Activated CD8-positive, alpha-beta T cell treated with anti-CD3 and anti-CD28 coated beads, Interleukin-2, amount 10 ng/mL, durations not matched to agents 7 days and 5 days (primary cell): ENCODE data around the gene PCDHGA1. TPM values are rescaled to one million over a fixed set of nuclear protein-coding genes. Genes with fewer than 3 reads are reported as not detected.

Experiments
- ATAC-seq: fragments of 150-1000 bp; cut with Tn5 transposase; one replicate; pipeline ENCODE4 v1.10.0; 2021; ENCODE audit warnings: moderate library complexity
- CTCF ChIA-PET: fragments of 350-600 bp; sonication (Branson Sonifier 250); formaldehyde crosslinking; loops from one replicate; lab custom pipeline; 2021; ENCODE audit warnings: antibody characterized with exemption; lab: Charles Lee
- POLR2A ChIA-PET: fragments of 350-600 bp; sonication (Branson Sonifier 250); formaldehyde crosslinking; loops from one replicate; lab custom pipeline; 2021; ENCODE audit warnings: antibody characterized with exemption; lab: Charles Lee
- DNase-seq: peaks from one replicate; pipeline ENCODE4 v3.0.0-alpha.2; 2020
- H3K27ac Mint-ChIP-seq: one replicate; pipeline ENCODE4 v1.8.0; 2021; ENCODE audit warnings: mild to moderate bottlenecking, mixed read lengths
- H3K27me3 Mint-ChIP-seq: one replicate; pipeline ENCODE4 v1.8.0; 2021; ENCODE audit warnings: low read depth, mixed read lengths
- H3K36me3 Mint-ChIP-seq: one replicate; pipeline ENCODE4 v1.8.0; 2021; ENCODE audit warnings: low read depth, mixed read lengths
- H3K4me1 Mint-ChIP-seq: one replicate; pipeline ENCODE4 v1.8.0; 2021; ENCODE audit warnings: low read depth, mixed read lengths
- H3K4me3 Mint-ChIP-seq: one replicate; pipeline ENCODE4 v1.8.0; 2021; ENCODE audit warnings: mild to moderate bottlenecking, mixed read lengths
- H3K9me3 Mint-ChIP-seq: one replicate; pipeline ENCODE4 v1.8.0; 2022; ENCODE audit warnings: mixed read lengths; ENCODE audit not compliant: insufficient read depth
- total RNA-seq, 2 experiments: library from RNA; stranded (reverse); gene quantifications; one replicate each; pipeline ENCODE4 v1.2.3, GENCODE V29; 2021

Gene PCDHGA1
- total RNA-seq, 2 experiments from 2014 or later, result not detected

DNA sequence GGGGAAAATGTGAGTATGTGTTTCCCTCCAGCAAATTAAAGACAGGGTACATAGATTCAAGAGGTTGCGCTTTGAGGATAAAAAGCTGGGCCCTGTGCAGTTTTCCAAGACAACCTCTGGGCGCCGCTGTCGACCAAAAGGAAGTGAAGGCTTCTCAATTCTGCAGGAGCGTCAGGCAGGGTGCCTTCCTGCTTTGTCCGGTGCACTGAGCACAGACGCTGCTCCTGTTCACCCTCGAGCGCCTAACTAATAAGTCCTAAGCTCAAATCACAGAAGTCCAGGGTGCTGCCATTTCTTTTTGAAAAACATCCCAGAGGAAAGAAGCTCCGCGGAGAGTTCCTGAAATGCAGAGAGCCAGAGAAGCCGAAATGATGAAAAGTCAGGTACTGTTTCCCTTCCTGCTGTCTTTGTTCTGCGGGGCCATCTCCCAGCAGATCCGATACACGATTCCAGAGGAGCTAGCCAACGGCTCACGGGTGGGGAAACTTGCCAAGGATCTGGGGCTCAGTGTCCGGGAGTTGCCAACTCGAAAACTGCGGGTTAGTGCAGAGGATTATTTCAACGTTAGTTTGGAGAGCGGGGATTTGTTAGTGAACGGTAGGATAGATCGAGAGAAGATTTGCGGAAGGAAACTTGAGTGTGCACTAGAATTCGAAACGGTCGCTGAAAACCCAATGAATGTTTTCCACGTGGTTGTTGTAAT, 19.8 kb downstream of the PCDHGA1 start, which contains the start of gene PCDHGB1:
Gene PCDHGB1, plus strand, starts transcription at position 183 of the 703 bp plus-strand sequence. Its CDS starts 162 bp downstream, at position 345.
- DNase-seq (peak; percentile 58), ATAC-seq (no peak)
- Mint-ChIP-seq H3K36me3 (peaks cover 4% of the 10 kb centered on the region), H3K4me3 (peak within 1 kb of the TSS; percentile 22), H3K9me3 (peaks cover 10% of the 10 kb centered on the region), H3K27me3 (peaks cover 17% of the 10 kb centered on the region), H3K27ac (no peak within 1 kb of the TSS), H3K4me1 (no peaks in the 10 kb centered on the region)
- ChIA-PET CTCF (interaction anchor here (0.8 to 2.8 kb wide), 10 partner anchors 10 to 217 kb away, joined by 3 to 8 read pairs (median 6); partner anchors contain the start of genes PCDHB14, PCDHGA11, PCDHGB2 and PCDHGB3), POLR2A (no interaction called here)

DNA sequence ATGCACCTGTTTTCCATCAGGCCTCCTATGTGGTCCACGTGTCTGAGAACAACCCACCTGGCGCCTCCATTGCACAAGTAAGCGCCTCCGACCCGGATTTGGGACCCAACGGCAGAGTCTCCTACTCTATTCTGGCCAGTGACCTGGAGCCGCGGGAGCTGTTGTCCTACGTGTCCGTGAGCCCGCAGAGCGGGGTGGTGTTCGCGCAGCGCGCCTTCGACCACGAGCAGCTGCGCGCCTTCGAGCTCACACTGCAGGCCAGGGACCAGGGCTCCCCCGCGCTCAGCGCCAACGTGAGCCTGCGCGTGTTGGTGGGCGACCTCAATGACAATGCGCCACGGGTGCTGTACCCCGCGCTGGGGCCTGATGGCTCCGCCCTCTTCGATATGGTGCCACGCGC, 21.3 kb downstream of the PCDHGA1 start:
- H3K27me3 Mint-ChIP-seq, result peaks cover 24% of the 10 kb centered on the region
- H3K4me1 Mint-ChIP-seq, result no peaks in the 10 kb centered on the region
- ChIA-PET CTCF (interaction anchor here (2.7 kb wide), 1 partner anchor 8 kb away, joined by 8 read pairs; the partner anchor contains the start of gene PCDHGB2), POLR2A (no interaction called here)
- H3K9me3 Mint-ChIP-seq, result peaks cover 5% of the 10 kb centered on the region
- DNase-seq, result no peak
- no peaks in the 10 kb centered on the region for H3K36me3 Mint-ChIP-seq
- ATAC-seq, result no peak
- no peak overlapping the region for H3K27ac Mint-ChIP-seq
- H3K4me3 Mint-ChIP-seq, result no peak overlapping the region

- ATAC-seq, result no peak
- Mint-ChIP-seq H3K27ac (no peak within 1 kb of the TSS), H3K9me3 (peaks cover 6% of the 10 kb centered on the region), H3K27me3 (peaks cover 31% of the 10 kb centered on the region), H3K36me3 (no peaks in the 10 kb centered on the region), H3K4me1 (peaks cover 2% of the 10 kb centered on the region), H3K4me3 (no peak within 1 kb of the TSS)
- CTCF ChIA-PET, result interaction anchor here (1.0 to 2.0 kb wide), 7 partner anchors 22 to 523 kb away, joined by 3 to 11 read pairs (median 4); partner anchors contain the start of genes PCDHGA10 and TAF7
- POLR2A ChIA-PET, result no interaction called here
- DNase-seq, result no peak
Observed at GRCh38 chr5:141354900-141355469, 24.7 kb downstream of the PCDHGA1 start, which contains the start of gene PCDHGA4. PCDHGA4 (plus strand) TSS chr5:141355021; CDS start chr5:141355108, 87 bp downstream.

- H3K27me3 Mint-ChIP-seq, result peaks cover 28% of the 10 kb centered on the region
- POLR2A ChIA-PET, result no interaction called here
- H3K36me3 Mint-ChIP-seq, result peaks cover 5% of the 10 kb centered on the region
- H3K4me1 Mint-ChIP-seq, result peaks cover 2% of the 10 kb centered on the region
- no peak overlapping the region for H3K4me3 Mint-ChIP-seq
- ATAC-seq (no peak), DNase-seq (no peak)
- H3K27ac Mint-ChIP-seq, result no peak overlapping the region
- CTCF ChIA-PET, result interaction anchor here (1.1 to 2.0 kb wide), 6 partner anchors 22 to 208 kb away, joined by 4 to 11 read pairs (median 4); partner anchors contain the start of genes PCDHGA10 and TAF7
- peaks cover 12% of the 10 kb centered on the region for H3K9me3 Mint-ChIP-seq
Observed at GRCh38 chr5:141355641-141356040, 25.3 kb downstream of the PCDHGA1 start.

DNA sequence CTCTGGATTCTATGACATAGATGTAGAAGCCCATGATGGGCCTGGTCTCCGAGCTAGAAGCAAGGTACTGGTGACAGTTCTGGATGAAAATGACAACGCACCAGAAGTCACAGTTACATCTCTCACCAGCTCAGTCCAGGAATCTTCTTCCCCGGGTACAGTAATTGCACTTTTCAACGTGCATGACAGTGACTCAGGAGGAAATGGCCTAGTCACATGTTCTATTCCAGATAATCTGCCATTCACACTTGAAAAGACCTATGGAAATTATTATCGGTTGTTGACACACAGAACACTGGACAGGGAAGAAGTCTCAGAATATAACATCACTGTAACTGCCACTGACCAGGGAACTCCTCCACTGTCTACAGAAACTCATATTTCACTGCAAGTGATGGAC, 25.8 kb downstream of the PCDHGA1 start:
- peaks cover 31% of the 10 kb centered on the region for H3K27me3 Mint-ChIP-seq
- H3K36me3 Mint-ChIP-seq, result peaks cover 10% of the 10 kb centered on the region
- CTCF ChIA-PET, result interaction anchor here (1.1 to 2.0 kb wide), 4 partner anchors 23 to 208 kb away, joined by 4 to 11 read pairs (median 6); partner anchors contain the start of gene TAF7
- no peak for DNase-seq
- H3K4me3 Mint-ChIP-seq, result no peak overlapping the region
- H3K9me3 Mint-ChIP-seq, result peaks cover 17% of the 10 kb centered on the region
- H3K4me1 Mint-ChIP-seq, result peaks cover 2% of the 10 kb centered on the region
- ATAC-seq, result no peak
- H3K27ac Mint-ChIP-seq, result no peak overlapping the region
- POLR2A ChIA-PET, result no interaction called here

DNA sequence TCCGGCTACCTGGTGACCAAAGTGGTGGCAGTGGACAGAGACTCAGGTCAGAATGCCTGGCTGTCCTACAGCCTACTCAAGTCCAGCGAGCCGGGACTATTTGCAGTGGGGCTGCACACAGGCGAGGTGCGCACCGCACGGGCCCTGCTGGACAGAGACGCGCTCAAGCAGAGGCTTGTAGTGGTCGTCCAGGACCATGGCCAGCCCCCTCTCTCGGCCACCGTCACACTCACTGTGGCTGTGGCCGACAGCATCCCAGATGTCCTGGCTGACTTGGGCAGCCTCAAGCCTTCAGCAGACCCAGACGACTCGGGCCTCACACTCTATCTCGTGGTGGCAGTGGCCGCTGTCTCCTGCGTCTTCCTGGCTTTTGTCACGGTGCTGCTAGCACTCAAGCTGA, 26.6 kb downstream of the PCDHGA1 start:
- Mint-ChIP-seq H3K4me1 (peaks cover 2% of the 10 kb centered on the region), H3K27ac (no peak overlapping the region), H3K36me3 (peaks cover 13% of the 10 kb centered on the region), H3K9me3 (peaks cover 22% of the 10 kb centered on the region), H3K4me3 (no peak overlapping the region), H3K27me3 (peaks cover 30% of the 10 kb centered on the region)
- DNase-seq (no peak), ATAC-seq (no peak)
- ChIA-PET CTCF (no interaction called here), POLR2A (no interaction called here)

- CTCF ChIA-PET, result interaction anchor here (0.7 to 1.6 kb wide), 12 partner anchors 10 to 204 kb away, joined by 3 to 8 read pairs (median 4); partner anchors contain the start of genes PCDHGA10, PCDHGA12, PCDHGA3 and PCDHGB1
- Mint-ChIP-seq H3K4me1 (peaks cover 2% of the 10 kb centered on the region), H3K27me3 (peaks cover 44% of the 10 kb centered on the region), H3K36me3 (peaks cover 29% of the 10 kb centered on the region), H3K9me3 (peaks cover 38% of the 10 kb centered on the region), H3K4me3 (peak within 1 kb of the TSS; percentile 54), H3K27ac (no peak within 1 kb of the TSS)
- ATAC-seq (peak; percentile 55), DNase-seq (peak; percentile 36)
- POLR2A ChIA-PET, result no interaction called here
Observed at GRCh38 chr5:141359790-141360426, 29.6 kb downstream of the PCDHGA1 start, which contains the start of gene PCDHGB2. PCDHGB2 (plus strand) TSS chr5:141359994; CDS start chr5:141360136, 142 bp downstream.

DNA sequence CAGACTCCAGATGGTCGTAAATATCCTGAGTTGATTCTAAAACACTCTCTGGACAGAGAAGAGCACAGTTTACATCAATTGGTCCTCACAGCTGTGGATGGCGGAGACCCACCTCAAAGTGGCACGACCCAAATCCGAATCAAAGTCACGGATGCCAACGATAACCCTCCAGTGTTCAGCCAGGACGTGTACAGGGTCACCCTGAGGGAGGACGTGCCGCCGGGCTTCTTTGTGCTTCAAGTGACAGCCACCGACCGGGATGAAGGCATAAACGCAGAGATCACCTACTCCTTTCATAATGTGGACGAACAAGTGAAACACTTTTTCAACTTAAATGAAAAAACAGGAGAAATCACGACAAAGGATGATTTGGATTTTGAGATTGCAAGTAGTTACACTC, 30.4 kb downstream of the PCDHGA1 start:
- ChIA-PET POLR2A (no interaction called here), CTCF (interaction anchor here (0.8 to 1.3 kb wide), 4 partner anchors 10 to 203 kb away, joined by 3 to 8 read pairs (median 4); partner anchors contain the start of genes PCDHGA10, PCDHGB1 and TAF7)
- ATAC-seq (no peak), DNase-seq (no peak)
- H3K27me3 Mint-ChIP-seq, result peaks cover 47% of the 10 kb centered on the region
- H3K9me3 Mint-ChIP-seq, result peaks cover 45% of the 10 kb centered on the region
- H3K4me3 Mint-ChIP-seq, result peak overlapping the region; percentile 6
- H3K27ac Mint-ChIP-seq, result no peak overlapping the region
- peaks cover 35% of the 10 kb centered on the region for H3K36me3 Mint-ChIP-seq
- H3K4me1 Mint-ChIP-seq, result peaks cover 2% of the 10 kb centered on the region

GRCh38 chr5:141362719-141363118, 32.4 kb downstream of the PCDHGA1 start:
- no peak for ATAC-seq
- Mint-ChIP-seq H3K27ac (no peak overlapping the region), H3K4me1 (peaks cover 2% of the 10 kb centered on the region), H3K27me3 (peaks cover 53% of the 10 kb centered on the region), H3K9me3 (peaks cover 55% of the 10 kb centered on the region), H3K36me3 (peaks cover 37% of the 10 kb centered on the region), H3K4me3 (no peak overlapping the region)
- POLR2A ChIA-PET, result interaction anchor here (1.2 kb wide), 1 partner anchor 42 kb away, joined by 3 read pairs; the partner anchor contains the start of gene TAF7
- no peak for DNase-seq
- CTCF ChIA-PET, result no interaction called here

DNA sequence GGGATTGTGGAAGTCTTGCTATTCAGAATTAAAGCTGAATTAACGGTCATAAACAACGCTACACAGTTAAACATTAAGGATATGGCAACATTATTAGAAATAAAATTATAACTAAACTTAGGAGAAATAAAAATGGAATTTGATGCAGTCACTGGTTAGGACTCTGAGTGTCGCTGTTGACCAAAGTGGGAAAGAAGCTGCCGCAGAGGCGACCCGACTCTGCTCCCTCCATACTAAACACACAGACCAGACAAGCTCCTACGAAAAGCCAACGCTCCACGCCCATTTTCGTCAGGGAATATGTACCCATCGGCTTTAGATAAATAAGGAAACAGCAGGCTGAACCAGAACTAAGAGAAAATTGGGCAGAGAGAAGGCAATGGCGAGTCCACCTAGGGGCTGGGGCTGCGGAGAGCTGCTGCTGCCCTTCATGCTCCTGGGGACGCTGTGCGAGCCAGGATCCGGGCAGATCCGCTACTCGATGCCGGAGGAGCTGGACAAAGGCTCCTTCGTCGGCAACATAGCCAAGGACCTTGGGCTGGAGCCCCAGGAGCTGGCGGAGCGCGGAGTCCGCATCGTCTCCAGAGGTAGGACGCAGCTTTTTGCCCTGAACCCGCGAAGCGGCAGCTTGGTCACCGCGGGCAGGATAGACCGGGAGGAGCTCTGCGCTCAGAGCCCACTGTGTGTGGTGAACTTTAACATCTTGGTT, 33.8 kb downstream of the PCDHGA1 start, which contains the start of gene PCDHGA5:
Gene PCDHGA5, plus strand, starts transcription at position 211 of the 709 bp plus-strand sequence. Its CDS starts 169 bp downstream, at position 380.
- peak within 1 kb of the TSS; percentile 28 for H3K4me3 Mint-ChIP-seq
- ATAC-seq, result no peak
- peaks cover 55% of the 10 kb centered on the region for H3K9me3 Mint-ChIP-seq
- POLR2A ChIA-PET, result no interaction called here
- no peak for DNase-seq
- H3K36me3 Mint-ChIP-seq, result peaks cover 37% of the 10 kb centered on the region
- peaks cover 51% of the 10 kb centered on the region for H3K27me3 Mint-ChIP-seq
- peak within 1 kb of the TSS; percentile 46 for H3K27ac Mint-ChIP-seq
- CTCF ChIA-PET, result interaction anchor here (1.0 to 1.2 kb wide), 6 partner anchors 22 to 57 kb away, joined by 3 to 5 read pairs (median 3); partner anchors contain the start of genes PCDHGA10, PCDHGA11, PCDHGB5 and TAF7
- H3K4me1 Mint-ChIP-seq, result peaks cover 2% of the 10 kb centered on the region
